Measurements from ENCODE around the gene ATN1.
A peak's percentile ranks its signal among the peaks of the same experiment; 100 is the strongest.

The ATN1 gene

DNA sequence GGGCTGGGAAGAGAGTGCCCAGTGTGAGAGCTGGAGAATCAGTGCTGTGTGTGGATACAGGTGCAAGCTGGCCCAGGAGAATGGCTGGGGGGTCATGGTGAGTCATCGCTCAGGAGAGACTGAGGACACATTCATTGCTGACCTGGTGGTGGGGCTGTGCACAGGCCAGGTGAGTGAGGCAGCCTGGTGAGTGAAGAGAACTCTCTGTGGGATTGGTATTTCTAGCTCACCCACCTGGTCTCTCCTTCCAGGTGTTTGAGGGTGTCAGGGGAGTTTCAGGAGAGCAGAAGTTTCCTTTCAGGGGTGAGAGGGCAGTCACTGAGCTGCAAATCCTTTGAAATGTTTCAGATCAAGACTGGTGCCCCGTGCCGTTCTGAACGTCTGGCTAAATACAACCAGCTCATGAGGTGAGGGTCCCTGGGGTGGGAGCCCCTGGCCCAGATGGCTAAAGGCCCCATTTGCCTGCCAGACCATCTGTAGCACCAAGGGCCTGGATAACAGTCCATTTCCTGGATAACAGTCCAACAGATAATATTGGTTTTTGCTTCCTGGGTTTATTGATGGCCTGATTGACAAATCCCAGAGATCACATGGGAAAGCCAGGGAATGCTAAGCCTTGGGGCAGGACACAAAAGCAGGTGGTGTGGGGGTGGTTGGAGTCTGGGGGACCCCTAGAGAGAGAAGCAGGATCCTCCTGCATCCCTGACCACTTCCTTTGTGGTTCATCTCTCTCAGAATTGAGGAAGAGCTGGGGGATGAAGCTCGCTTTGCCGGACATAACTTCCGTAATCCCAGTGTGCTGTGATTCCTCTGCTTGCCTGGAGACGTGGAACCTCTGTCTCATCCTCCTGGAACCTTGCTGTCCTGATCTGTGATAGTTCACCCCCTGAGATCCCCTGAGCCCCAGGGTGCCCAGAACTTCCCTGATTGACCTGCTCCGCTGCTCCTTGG is 5.5 kb upstream of the ATN1 start:
- H3K9ac ChIP-seq (ENCODE audit: low read length) = no peak overlapping the region
- H3K27ac ChIP-seq (ENCODE audit: low read depth, low read length) = no peak overlapping the region
- H3K4me1 ChIP-seq (ENCODE audit: control insufficient read depth, insufficient read depth, low read length) = peaks cover 26% of the 10 kb centered on the region

DNA sequence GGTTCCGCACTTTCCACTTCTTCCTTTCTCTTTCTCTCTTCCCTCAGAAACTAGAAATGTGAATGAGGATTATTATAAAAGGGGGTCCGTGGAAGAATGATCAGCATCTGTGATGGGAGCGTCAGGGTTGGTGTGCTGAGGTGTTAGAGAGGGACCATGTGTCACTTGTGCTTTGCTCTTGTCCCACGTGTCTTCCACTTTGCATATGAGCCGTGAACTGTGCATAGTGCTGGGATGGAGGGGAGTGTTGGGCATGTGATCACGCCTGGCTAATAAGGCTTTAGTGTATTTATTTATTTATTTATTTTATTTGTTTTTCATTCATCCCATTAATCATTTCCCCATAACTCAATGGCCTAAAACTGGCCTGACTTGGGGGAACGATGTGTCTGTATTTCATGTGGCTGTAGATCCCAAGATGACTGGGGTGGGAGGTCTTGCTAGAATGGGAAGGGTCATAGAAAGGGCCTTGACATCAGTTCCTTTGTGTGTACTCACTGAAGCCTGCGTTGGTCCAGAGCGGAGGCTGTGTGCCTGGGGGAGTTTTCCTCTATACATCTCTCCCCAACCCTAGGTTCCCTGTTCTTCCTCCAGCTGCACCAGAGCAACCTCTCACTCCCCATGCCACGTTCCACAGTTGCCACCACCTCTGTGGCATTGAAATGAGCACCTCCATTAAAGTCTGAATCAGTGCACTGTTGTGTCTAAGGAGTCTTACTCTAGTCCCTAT is 4.6 kb upstream of the ATN1 start:
- H3K27me3 ChIP-seq (ENCODE audit: control insufficient read depth, insufficient read depth, low read length) = no peaks in the 10 kb centered on the region
- H3K4me1 ChIP-seq (ENCODE audit: control insufficient read depth, insufficient read depth, low read length) = peaks cover 26% of the 10 kb centered on the region
- H3K27ac ChIP-seq (ENCODE audit: low read depth, low read length) = no peak overlapping the region
- H3K4me3 ChIP-seq (ENCODE audit: low read length) = no peak overlapping the region
- H3K36me3 ChIP-seq (ENCODE audit: control insufficient read depth, insufficient read depth, low read length) = no peaks in the 10 kb centered on the region
- no peak overlapping the region for H3K9ac ChIP-seq (ENCODE audit: low read length)

More for the DNA sequence above, 5.5 kb upstream of the ATN1 start:
- H3K4me3 ChIP-seq (ENCODE audit: low read length) = no peak overlapping the region
- H3K36me3 ChIP-seq (ENCODE audit: control insufficient read depth, insufficient read depth, low read length) = peaks cover 2% of the 10 kb centered on the region
- H3K27me3 ChIP-seq (ENCODE audit: control insufficient read depth, insufficient read depth, low read length) = no peaks in the 10 kb centered on the region

DNA sequence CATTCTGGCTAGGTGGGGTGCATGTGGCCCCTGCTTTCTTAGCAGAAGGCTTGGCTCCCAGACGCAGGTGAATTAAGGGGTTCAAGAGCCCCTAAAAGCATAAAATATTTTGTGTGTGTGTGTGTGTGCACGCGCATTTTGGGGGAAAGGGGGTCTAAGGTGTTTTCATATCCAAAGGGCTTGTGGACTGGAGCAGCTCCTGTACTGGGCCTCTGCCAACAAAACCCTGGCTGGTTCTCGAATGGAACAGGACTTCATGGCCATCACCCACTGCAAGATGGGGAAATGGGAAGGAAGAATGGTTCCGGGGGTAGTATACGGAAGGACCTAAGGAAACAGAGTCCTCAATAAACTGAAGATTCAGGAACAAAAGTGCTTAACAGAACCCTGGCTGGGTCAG is 3.9 kb upstream of the ATN1 start:
- Histone ChIP-seq H3K36me3 (ENCODE audit: control insufficient read depth, insufficient read depth, low read length) (no peaks in the 10 kb centered on the region), H3K9ac (ENCODE audit: low read length) (no peak overlapping the region), H3K27me3 (ENCODE audit: control insufficient read depth, insufficient read depth, low read length) (no peaks in the 10 kb centered on the region), H3K27ac (ENCODE audit: low read depth, low read length) (peak overlapping the region; percentile 99), H3K4me3 (ENCODE audit: low read length) (no peak overlapping the region), H3K4me1 (ENCODE audit: control insufficient read depth, insufficient read depth, low read length) (peaks cover 26% of the 10 kb centered on the region)

DNA sequence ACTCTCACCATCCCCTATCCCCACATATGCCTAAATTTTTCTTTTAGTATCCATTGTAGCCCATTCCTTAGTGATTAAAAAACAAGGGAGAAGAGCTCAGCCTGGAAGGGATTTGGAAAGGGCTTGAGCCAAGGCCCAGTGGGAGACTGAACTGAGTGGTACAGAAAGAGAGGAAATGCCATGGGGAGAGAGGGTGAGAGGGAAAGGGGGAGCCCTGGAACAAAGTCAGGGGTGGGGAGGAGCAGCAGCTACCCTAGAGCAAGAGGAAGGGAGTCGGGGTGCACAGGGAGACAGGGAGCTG is 2.6 kb upstream of the ATN1 start:
- Histone ChIP-seq H3K4me3 (ENCODE audit: low read length) (peak overlapping the region; percentile 52), H3K27ac (ENCODE audit: low read depth, low read length) (peak overlapping the region; percentile 99), H3K36me3 (ENCODE audit: control insufficient read depth, insufficient read depth, low read length) (no peaks in the 10 kb centered on the region), H3K27me3 (ENCODE audit: control insufficient read depth, insufficient read depth, low read length) (no peaks in the 10 kb centered on the region), H3K9ac (ENCODE audit: low read length) (peak overlapping the region; percentile 76), H3K4me1 (ENCODE audit: control insufficient read depth, insufficient read depth, low read length) (peaks cover 36% of the 10 kb centered on the region)

DNA sequence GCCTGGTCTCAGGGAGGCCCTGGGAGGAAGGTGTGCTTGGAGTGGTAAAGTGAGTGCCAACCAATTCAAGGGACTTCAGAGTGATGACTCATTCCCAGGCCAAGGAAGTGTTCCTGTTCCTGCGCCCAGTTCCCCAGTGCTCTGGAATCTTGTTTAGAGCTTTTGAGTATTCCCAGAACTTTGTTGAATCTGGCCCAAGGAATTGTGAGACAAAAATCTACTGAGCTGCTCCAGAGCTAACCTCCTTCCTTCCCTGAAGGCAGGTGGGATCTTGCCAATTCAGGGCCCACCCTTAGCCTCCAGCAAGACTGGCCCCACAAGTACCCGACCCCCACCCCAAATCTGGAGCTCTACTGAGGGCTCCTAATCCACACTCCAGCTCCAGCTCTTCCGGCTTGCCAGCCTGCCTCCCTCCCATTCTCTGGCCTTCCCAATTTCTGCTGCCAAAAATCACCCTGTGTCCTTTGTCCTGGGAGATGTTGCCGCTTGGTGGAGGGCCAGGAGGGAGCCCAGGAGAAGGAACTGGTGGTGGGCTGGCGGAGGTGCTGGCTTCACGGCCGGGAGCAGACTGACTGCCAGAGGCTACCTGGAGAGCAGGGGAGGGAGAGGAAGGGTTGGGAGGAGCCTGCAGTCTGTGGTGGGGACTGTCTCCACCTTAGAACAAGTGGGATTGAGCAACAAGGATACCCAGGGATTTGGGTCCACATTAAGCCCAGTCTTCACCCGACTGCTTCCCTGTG is 2.0 kb upstream of the ATN1 start:
- Histone ChIP-seq H3K4me1 (ENCODE audit: control insufficient read depth, insufficient read depth, low read length) (peaks cover 37% of the 10 kb centered on the region), H3K36me3 (ENCODE audit: control insufficient read depth, insufficient read depth, low read length) (no peaks in the 10 kb centered on the region), H3K9ac (ENCODE audit: low read length) (peak overlapping the region; percentile 76), H3K4me3 (ENCODE audit: low read length) (peak overlapping the region; percentile 78), H3K27me3 (ENCODE audit: control insufficient read depth, insufficient read depth, low read length) (no peaks in the 10 kb centered on the region), H3K27ac (ENCODE audit: low read depth, low read length) (peak overlapping the region; percentile 99)

DNA sequence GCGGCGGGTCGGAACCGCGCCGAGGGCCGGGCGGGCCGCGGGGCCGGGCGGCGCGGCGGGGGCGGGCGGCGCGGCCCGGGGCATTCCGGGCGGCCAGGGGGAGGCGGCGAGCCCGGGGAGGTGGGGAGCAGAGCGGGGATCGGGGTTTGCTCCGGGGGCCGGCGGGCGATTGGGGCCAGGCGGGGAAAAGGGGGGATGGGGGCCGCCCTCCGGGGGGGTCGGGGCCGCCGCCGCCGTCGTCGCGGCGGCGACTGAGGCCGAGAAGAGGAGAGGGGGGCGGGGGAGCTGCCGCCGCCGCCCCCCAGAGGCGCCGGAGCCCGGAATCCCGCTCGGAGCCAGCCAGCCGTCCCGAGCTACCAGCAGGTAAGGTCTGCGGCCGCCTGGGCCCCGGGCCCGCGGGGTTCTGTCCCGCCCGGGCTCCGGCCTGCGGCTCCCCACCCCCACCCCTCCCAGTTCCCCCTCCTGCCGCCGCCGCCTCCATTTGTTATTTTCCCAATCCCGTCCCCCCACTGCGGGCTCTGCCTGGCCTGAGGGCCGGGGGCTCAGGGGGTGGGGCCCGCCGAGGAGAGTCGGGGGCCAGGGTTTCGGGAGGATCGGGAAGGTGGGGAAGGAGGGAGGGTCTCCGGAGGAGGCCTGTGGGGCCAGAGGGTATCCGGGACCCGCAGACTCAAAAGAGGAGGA is 403 bp downstream of the ATN1 start:
- Histone ChIP-seq H3K9ac (ENCODE audit: low read length) (peak overlapping the region; percentile 80), H3K4me1 (ENCODE audit: control insufficient read depth, insufficient read depth, low read length) (peaks cover 49% of the 10 kb centered on the region), H3K4me3 (ENCODE audit: low read length) (peak overlapping the region; percentile 86)

DNA sequence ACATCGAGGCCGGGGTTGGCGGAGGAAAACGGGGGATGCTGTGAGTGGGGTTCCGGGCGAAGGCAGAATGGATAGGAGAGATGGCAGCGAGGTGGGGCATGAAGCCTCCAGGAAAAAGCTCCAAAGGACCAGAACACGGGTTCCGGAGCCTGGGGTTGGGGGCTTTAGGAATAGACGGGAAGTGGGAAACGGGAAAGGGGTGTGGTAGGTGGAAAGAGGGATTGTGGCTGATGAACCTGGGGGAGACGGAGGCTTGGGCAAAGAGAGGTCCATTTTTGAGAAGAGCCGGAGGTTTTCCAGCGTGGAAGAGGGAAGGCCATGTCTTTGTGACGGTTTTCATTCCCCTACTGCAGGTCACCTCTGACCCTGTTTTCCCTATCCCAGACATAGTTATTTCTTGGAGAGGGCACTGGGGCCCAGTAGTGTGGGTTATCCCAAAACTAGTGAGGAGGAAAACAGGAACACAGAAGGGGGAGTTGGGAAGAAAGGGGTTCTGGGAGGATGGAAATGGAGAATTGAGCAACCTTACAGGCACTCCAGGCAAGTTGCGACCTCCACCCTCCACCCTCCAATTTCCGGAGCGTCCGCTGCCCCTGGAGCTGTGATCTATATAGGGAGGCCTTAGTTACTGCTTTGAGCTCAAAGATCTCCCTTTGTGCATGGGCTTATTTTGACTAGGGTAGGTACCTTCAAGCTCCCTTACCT is 1.1 kb downstream of the ATN1 start:
- peak overlapping the region; percentile 86 for H3K4me3 ChIP-seq (ENCODE audit: low read length)
- no peaks in the 10 kb centered on the region for H3K27me3 ChIP-seq (ENCODE audit: control insufficient read depth, insufficient read depth, low read length)
- peak overlapping the region; percentile 80 for H3K9ac ChIP-seq (ENCODE audit: low read length)
- peak overlapping the region; percentile 90 for H3K27ac ChIP-seq (ENCODE audit: low read depth, low read length)
- H3K36me3 ChIP-seq (ENCODE audit: control insufficient read depth, insufficient read depth, low read length) = no peaks in the 10 kb centered on the region
- peaks cover 48% of the 10 kb centered on the region for H3K4me1 ChIP-seq (ENCODE audit: control insufficient read depth, insufficient read depth, low read length)

More for the DNA sequence above, 403 bp downstream of the ATN1 start:
- Histone ChIP-seq H3K27me3 (ENCODE audit: control insufficient read depth, insufficient read depth, low read length) (no peaks in the 10 kb centered on the region), H3K36me3 (ENCODE audit: control insufficient read depth, insufficient read depth, low read length) (no peaks in the 10 kb centered on the region), H3K27ac (ENCODE audit: low read depth, low read length) (peak overlapping the region; percentile 99)

DNA sequence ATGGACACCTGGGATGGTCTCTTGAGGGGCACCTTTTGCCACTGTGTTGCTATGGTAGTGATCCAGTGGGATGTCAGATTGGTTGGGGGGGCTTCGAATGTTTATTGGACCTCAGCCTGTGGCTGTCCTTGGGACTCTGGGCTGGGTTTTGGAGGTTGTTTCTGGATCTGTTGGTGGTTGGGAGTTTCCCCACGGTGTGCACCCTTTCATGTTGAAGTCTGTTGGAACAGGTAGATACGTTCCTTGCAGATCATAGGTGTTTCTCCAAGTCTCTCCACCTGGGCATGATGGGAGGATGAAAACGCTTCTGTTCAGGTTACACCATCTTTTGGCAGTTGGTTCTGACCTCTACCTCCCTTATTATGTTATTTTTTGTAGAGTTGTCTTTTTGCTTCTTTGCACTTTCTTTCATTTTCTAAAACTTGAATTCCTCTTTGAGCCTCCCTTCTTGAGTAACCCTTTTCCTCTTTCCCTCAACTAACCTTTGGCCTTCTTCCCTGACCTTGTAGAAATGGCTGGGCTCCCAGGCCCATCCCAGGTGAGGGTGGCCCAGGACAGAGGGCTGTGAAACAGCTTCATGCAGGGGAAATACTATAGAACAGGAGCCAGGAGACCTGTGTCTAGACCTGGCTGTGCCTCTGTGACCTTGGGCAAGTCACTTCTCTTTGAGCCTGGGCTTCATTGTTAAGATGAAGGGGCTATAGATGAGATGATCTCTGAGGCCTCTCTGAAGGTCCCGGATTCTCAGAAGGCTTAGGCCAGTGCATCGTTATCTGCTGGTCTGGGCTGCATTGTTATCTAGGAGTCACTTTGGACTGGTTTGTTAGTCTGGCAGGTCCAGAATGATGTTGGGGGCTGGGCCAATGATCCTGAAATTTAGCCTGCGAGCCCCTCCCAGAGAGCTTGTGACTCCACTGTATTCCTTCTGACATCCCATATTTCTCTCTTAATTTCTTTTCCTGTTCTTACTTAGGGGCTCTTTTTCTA is 2.0 kb downstream of the ATN1 start:
- Histone ChIP-seq H3K4me3 (ENCODE audit: low read length) (peak overlapping the region; percentile 86), H3K27ac (ENCODE audit: low read depth, low read length) (peak overlapping the region; percentile 90), H3K9ac (ENCODE audit: low read length) (peak overlapping the region; percentile 80), H3K27me3 (ENCODE audit: control insufficient read depth, insufficient read depth, low read length) (no peaks in the 10 kb centered on the region), H3K4me1 (ENCODE audit: control insufficient read depth, insufficient read depth, low read length) (peaks cover 39% of the 10 kb centered on the region), H3K36me3 (ENCODE audit: control insufficient read depth, insufficient read depth, low read length) (peaks cover 4% of the 10 kb centered on the region)

DNA sequence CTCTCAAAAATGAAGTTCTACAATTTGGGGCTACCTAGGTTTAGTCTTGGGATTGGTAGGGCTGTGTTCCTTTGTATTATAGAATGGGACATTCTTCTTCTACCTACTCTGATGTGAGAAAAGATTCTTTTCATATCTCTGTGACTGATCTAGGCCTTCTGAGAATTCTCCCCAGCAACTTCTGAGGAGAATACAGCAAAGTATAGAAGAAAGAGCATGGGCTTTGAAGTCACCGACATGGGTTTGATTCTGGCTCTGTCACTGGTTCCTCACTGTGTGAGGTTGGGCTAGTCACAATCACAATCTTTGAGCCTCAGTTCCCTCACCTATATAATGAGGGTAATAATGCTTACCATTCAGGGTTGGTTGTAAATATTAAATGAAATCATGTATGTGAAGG is 5.0 kb downstream of the ATN1 start:
- Histone ChIP-seq H3K4me3 (ENCODE audit: low read length) (no peak overlapping the region), H3K27me3 (ENCODE audit: control insufficient read depth, insufficient read depth, low read length) (no peaks in the 10 kb centered on the region), H3K9ac (ENCODE audit: low read length) (no peak overlapping the region), H3K36me3 (ENCODE audit: control insufficient read depth, insufficient read depth, low read length) (peaks cover 16% of the 10 kb centered on the region), H3K27ac (ENCODE audit: low read depth, low read length) (no peak overlapping the region), H3K4me1 (ENCODE audit: control insufficient read depth, insufficient read depth, low read length) (peaks cover 23% of the 10 kb centered on the region)

DNA sequence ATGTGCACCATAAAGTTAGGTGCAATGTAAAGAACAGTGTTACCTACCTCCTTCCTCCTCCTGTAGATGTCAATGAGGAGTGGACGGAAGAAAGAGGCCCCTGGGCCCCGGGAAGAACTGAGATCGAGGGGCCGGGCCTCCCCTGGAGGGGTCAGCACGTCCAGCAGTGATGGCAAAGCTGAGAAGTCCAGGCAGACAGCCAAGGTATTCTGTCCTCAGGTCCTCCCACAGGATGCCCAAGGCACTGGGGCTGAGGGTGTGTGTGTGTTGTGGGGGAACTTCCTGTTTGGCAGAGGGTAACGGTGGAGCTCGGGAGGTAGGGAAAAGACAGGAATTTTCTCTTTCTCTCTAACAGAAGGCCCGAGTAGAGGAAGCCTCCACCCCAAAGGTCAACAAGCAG is 6.4 kb downstream of the ATN1 start:
- Histone ChIP-seq H3K27ac (ENCODE audit: low read depth, low read length) (peak overlapping the region; percentile 4), H3K9ac (ENCODE audit: low read length) (no peak overlapping the region), H3K4me1 (ENCODE audit: control insufficient read depth, insufficient read depth, low read length) (peaks cover 33% of the 10 kb centered on the region), H3K36me3 (ENCODE audit: control insufficient read depth, insufficient read depth, low read length) (peaks cover 18% of the 10 kb centered on the region), H3K27me3 (ENCODE audit: control insufficient read depth, insufficient read depth, low read length) (no peaks in the 10 kb centered on the region), H3K4me3 (ENCODE audit: low read length) (no peak overlapping the region)
